ENCODE measurements around the gene DLEC1.

The DLEC1 gene

GRCh38 chr3:38018296-38019266, 20.4 kb upstream of the DLEC1 start:
- Histone ChIP-seq H3K9ac (ENCODE audit: low read depth in 1 of 2, low read length in 2 of 2) (no peak overlapping the region), H3K4me1 (ENCODE audit: control insufficient read depth in 1 of 2, insufficient read depth in 2 of 2, low read length in 2 of 2) (peaks cover 3 to 13% of the 10 kb centered on the region in 2 donors), H3K27me3 (ENCODE audit: control insufficient read depth in 1 of 2, insufficient read depth in 2 of 2, low read length in 2 of 2) (no peaks in the 10 kb centered on the region), H3K4me3 (ENCODE audit: low read depth in 1 of 2, low read length in 2 of 2) (no peak overlapping the region), H3K9me3 (ENCODE audit: control insufficient read depth in 1 of 2, low read length in 2 of 2) (peaks cover 3 to 5% of the 10 kb centered on the region in 2 donors), H3K36me3 (ENCODE audit: control insufficient read depth in 1 of 2, insufficient read depth in 2 of 2, low read length in 2 of 2) (peaks cover 13 to 32% of the 10 kb centered on the region in 2 donors), H3K27ac (ENCODE audit: low read depth, low read length) (no peak overlapping the region)

- peaks cover 13 to 32% of the 10 kb centered on the region in 2 donors for H3K36me3 ChIP-seq (ENCODE audit: control insufficient read depth in 1 of 2, insufficient read depth in 2 of 2, low read length in 2 of 2)
Observed at GRCh38 chr3:38019658-38020341, 19.2 kb upstream of the DLEC1 start.

GRCh38 chr3:38020342-38020726, 18.7 kb upstream of the DLEC1 start:
- H3K9ac ChIP-seq (ENCODE audit: low read depth in 1 of 2, low read length in 2 of 2), result no peak overlapping the region
- H3K4me3 ChIP-seq (ENCODE audit: low read depth in 1 of 2, low read length in 2 of 2), result no peak overlapping the region
- H3K27me3 ChIP-seq (ENCODE audit: control insufficient read depth in 1 of 2, insufficient read depth in 2 of 2, low read length in 2 of 2), result no peaks in the 10 kb centered on the region
- peaks cover 13 to 29% of the 10 kb centered on the region in 2 donors for H3K36me3 ChIP-seq (ENCODE audit: control insufficient read depth in 1 of 2, insufficient read depth in 2 of 2, low read length in 2 of 2)
- H3K9me3 ChIP-seq (ENCODE audit: control insufficient read depth in 1 of 2, low read length in 2 of 2), result peaks cover 3 to 5% of the 10 kb centered on the region in 2 donors
- H3K27ac ChIP-seq (ENCODE audit: low read depth, low read length), result no peak overlapping the region
- H3K4me1 ChIP-seq (ENCODE audit: control insufficient read depth in 1 of 2, insufficient read depth in 2 of 2, low read length in 2 of 2), result peaks cover 8 to 20% of the 10 kb centered on the region in 2 donors

More at GRCh38 chr3:38019658-38020341, 19.2 kb upstream of the DLEC1 start:
- Histone ChIP-seq H3K4me1 (ENCODE audit: control insufficient read depth in 1 of 2, insufficient read depth in 2 of 2, low read length in 2 of 2) (peaks cover 6 to 19% of the 10 kb centered on the region in 2 donors), H3K27ac (ENCODE audit: low read depth, low read length) (no peak overlapping the region), H3K9ac (ENCODE audit: low read depth in 1 of 2, low read length in 2 of 2) (no peak overlapping the region), H3K4me3 (ENCODE audit: low read depth in 1 of 2, low read length in 2 of 2) (no peak overlapping the region), H3K9me3 (ENCODE audit: control insufficient read depth in 1 of 2, low read length in 2 of 2) (peaks cover 3 to 5% of the 10 kb centered on the region in 2 donors), H3K27me3 (ENCODE audit: control insufficient read depth in 1 of 2, insufficient read depth in 2 of 2, low read length in 2 of 2) (no peaks in the 10 kb centered on the region)

- Histone ChIP-seq H3K4me1 (ENCODE audit: control insufficient read depth in 1 of 2, insufficient read depth in 2 of 2, low read length in 2 of 2) (peaks cover 14 to 21% of the 10 kb centered on the region in 2 donors), H3K27me3 (ENCODE audit: control insufficient read depth in 1 of 2, insufficient read depth in 2 of 2, low read length in 2 of 2) (no peaks in the 10 kb centered on the region)
Observed at GRCh38 chr3:38021196-38021595, 17.8 kb upstream of the DLEC1 start.

GRCh38 chr3:38022301-38022700, 16.7 kb upstream of the DLEC1 start:
- H3K4me3 ChIP-seq (ENCODE audit: low read depth in 1 of 2, low read length in 2 of 2), result no peak overlapping the region
- no peaks in the 10 kb centered on the region for H3K9me3 ChIP-seq (ENCODE audit: control insufficient read depth in 1 of 2, low read length in 2 of 2)
- H3K4me1 ChIP-seq (ENCODE audit: control insufficient read depth in 1 of 2, insufficient read depth in 2 of 2, low read length in 2 of 2), result peaks cover 14 to 21% of the 10 kb centered on the region in 2 donors
- no peak overlapping the region for H3K27ac ChIP-seq (ENCODE audit: low read depth, low read length)
- peaks cover 4 to 14% of the 10 kb centered on the region in 2 donors for H3K36me3 ChIP-seq (ENCODE audit: control insufficient read depth in 1 of 2, insufficient read depth in 2 of 2, low read length in 2 of 2)
- H3K27me3 ChIP-seq (ENCODE audit: control insufficient read depth in 1 of 2, insufficient read depth in 2 of 2, low read length in 2 of 2), result no peaks in the 10 kb centered on the region
- H3K9ac ChIP-seq (ENCODE audit: low read depth in 1 of 2, low read length in 2 of 2), result no peak overlapping the region

More at GRCh38 chr3:38021196-38021595, 17.8 kb upstream of the DLEC1 start:
- Histone ChIP-seq H3K27ac (ENCODE audit: low read depth, low read length) (no peak overlapping the region), H3K9me3 (ENCODE audit: control insufficient read depth in 1 of 2, low read length in 2 of 2) (peaks cover 0 to 3% of the 10 kb centered on the region in 2 donors), H3K4me3 (ENCODE audit: low read depth in 1 of 2, low read length in 2 of 2) (no peak overlapping the region), H3K36me3 (ENCODE audit: control insufficient read depth in 1 of 2, insufficient read depth in 2 of 2, low read length in 2 of 2) (peaks cover 10 to 21% of the 10 kb centered on the region in 2 donors), H3K9ac (ENCODE audit: low read depth in 1 of 2, low read length in 2 of 2) (no peak overlapping the region)

- Histone ChIP-seq H3K4me1 (ENCODE audit: control insufficient read depth in 1 of 2, insufficient read depth in 2 of 2, low read length in 2 of 2) (peaks cover 14 to 21% of the 10 kb centered on the region in 2 donors), H3K4me3 (ENCODE audit: low read depth in 1 of 2, low read length in 2 of 2) (peak overlapping the region; percentile 82 to 93), H3K9ac (ENCODE audit: low read depth in 1 of 2, low read length in 2 of 2) (peak overlapping the region in 1 of 2 donors; percentile 92), H3K9me3 (ENCODE audit: control insufficient read depth in 1 of 2, low read length in 2 of 2) (no peaks in the 10 kb centered on the region), H3K27me3 (ENCODE audit: control insufficient read depth in 1 of 2, insufficient read depth in 2 of 2, low read length in 2 of 2) (peaks cover 0 to 4% of the 10 kb centered on the region in 2 donors), H3K36me3 (ENCODE audit: control insufficient read depth in 1 of 2, insufficient read depth in 2 of 2, low read length in 2 of 2) (peaks cover 4 to 8% of the 10 kb centered on the region in 2 donors), H3K27ac (ENCODE audit: low read depth, low read length) (no peak overlapping the region)
Observed at GRCh38 chr3:38022896-38023709, 15.9 kb upstream of the DLEC1 start.

GRCh38 chr3:38026856-38027255, 12.2 kb upstream of the DLEC1 start:
- no peaks in the 10 kb centered on the region for H3K9me3 ChIP-seq (ENCODE audit: control insufficient read depth in 1 of 2, low read length in 2 of 2)
- no peak overlapping the region for H3K27ac ChIP-seq (ENCODE audit: low read depth, low read length)

GRCh38 chr3:38027466-38028465, 11.2 kb upstream of the DLEC1 start:
- Histone ChIP-seq H3K4me3 (ENCODE audit: low read depth in 1 of 2, low read length in 2 of 2) (no peak overlapping the region), H3K9me3 (ENCODE audit: control insufficient read depth in 1 of 2, low read length in 2 of 2) (no peaks in the 10 kb centered on the region), H3K9ac (ENCODE audit: low read depth in 1 of 2, low read length in 2 of 2) (no peak overlapping the region), H3K27me3 (ENCODE audit: control insufficient read depth in 1 of 2, insufficient read depth in 2 of 2, low read length in 2 of 2) (peaks cover 7 to 17% of the 10 kb centered on the region in 2 donors), H3K36me3 (ENCODE audit: control insufficient read depth in 1 of 2, insufficient read depth in 2 of 2, low read length in 2 of 2) (no peaks in the 10 kb centered on the region), H3K4me1 (ENCODE audit: control insufficient read depth in 1 of 2, insufficient read depth in 2 of 2, low read length in 2 of 2) (peaks cover 23 to 33% of the 10 kb centered on the region in 2 donors), H3K27ac (ENCODE audit: low read depth, low read length) (no peak overlapping the region)

More at GRCh38 chr3:38026856-38027255, 12.2 kb upstream of the DLEC1 start:
- Histone ChIP-seq H3K4me3 (ENCODE audit: low read depth in 1 of 2, low read length in 2 of 2) (no peak overlapping the region), H3K4me1 (ENCODE audit: control insufficient read depth in 1 of 2, insufficient read depth in 2 of 2, low read length in 2 of 2) (peaks cover 23 to 33% of the 10 kb centered on the region in 2 donors), H3K36me3 (ENCODE audit: control insufficient read depth in 1 of 2, insufficient read depth in 2 of 2, low read length in 2 of 2) (no peaks in the 10 kb centered on the region), H3K27me3 (ENCODE audit: control insufficient read depth in 1 of 2, insufficient read depth in 2 of 2, low read length in 2 of 2) (peaks cover 7 to 17% of the 10 kb centered on the region in 2 donors), H3K9ac (ENCODE audit: low read depth in 1 of 2, low read length in 2 of 2) (no peak overlapping the region)
